Ectodermal cell (in vitro differentiated cells): ENCODE results near the gene ADAMTS15.

Source experiments
- H3K27ac ChIP-seq: 2 replicates; pipeline ENCODE4 v1.7.0; 2013; ENCODE audit warnings: mild to moderate bottlenecking, low read depth, low read length; ENCODE audit not compliant: insufficient read depth, poor library complexity, severe bottlenecking
- H3K27me3 ChIP-seq: 2 replicates; pipeline ENCODE4 v1.7.0; 2013; ENCODE audit warnings: mild to moderate bottlenecking, low read length; ENCODE audit not compliant: insufficient read depth, control insufficient read depth, poor library complexity, severe bottlenecking
- H3K36me3 ChIP-seq: one replicate; pipeline ENCODE4 v1.7.0; 2013; ENCODE audit warnings: low read length; ENCODE audit not compliant: control insufficient read depth, insufficient read depth
- H3K4me1 ChIP-seq: one replicate; pipeline ENCODE4 v1.7.0; 2013; ENCODE audit warnings: low read length; ENCODE audit not compliant: control insufficient read depth, insufficient read depth
- H3K4me3 ChIP-seq: 2 replicates; pipeline ENCODE4 v1.7.0; 2013; ENCODE audit warnings: low read depth, low read length, control low read depth; ENCODE audit not compliant: insufficient read depth
- H3K9me3 ChIP-seq: 2 replicates; pipeline ENCODE4 v1.7.0; 2013; ENCODE audit warnings: mild to moderate bottlenecking, low read length, moderate library complexity; ENCODE audit not compliant: control insufficient read depth
- WGBS, 2 experiments: methylation state at CpG; one replicate each; pipeline ENCODE4 v1.1.7; 2013; ENCODE audit warnings: missing lambda C conversion rate in 2 of 2; 5-methylcytosine and 5-hydroxymethylcytosine counted together

Gene ADAMTS15

DNA sequence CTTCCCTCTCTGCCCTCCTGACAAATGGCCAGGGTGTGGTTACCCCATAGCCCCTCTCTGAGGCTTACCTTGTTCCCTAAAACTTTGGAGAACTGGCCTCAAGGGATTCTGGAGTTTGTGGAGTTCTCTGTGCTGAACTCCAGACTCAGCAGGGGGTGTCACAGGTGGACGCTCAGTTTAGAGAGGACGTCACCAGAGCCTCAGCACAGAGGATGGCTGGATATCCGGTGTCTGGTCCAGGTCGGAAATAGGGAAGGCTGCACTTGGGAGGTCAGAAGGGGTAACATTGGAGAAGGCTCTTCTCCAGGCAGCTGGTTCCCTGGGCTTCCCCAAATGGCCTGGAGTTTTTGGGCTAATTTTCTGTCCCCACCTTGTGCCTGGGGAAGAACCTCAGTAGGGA is 64.2 kb downstream of the ADAMTS15 start:
- H3K36me3 ChIP-seq = no peaks in the 10 kb centered on the region
- no peaks in the 10 kb centered on the region for H3K9me3 ChIP-seq
- H3K4me3 ChIP-seq = no peak overlapping the region
- H3K27me3 ChIP-seq = no peaks in the 10 kb centered on the region
- 92 to 94% methylated on average over 4 of the region's 4 CpGs for WGBS, 2 experiments
- H3K4me1 ChIP-seq = peaks cover 15% of the 10 kb centered on the region
- H3K27ac ChIP-seq = no peak overlapping the region

DNA sequence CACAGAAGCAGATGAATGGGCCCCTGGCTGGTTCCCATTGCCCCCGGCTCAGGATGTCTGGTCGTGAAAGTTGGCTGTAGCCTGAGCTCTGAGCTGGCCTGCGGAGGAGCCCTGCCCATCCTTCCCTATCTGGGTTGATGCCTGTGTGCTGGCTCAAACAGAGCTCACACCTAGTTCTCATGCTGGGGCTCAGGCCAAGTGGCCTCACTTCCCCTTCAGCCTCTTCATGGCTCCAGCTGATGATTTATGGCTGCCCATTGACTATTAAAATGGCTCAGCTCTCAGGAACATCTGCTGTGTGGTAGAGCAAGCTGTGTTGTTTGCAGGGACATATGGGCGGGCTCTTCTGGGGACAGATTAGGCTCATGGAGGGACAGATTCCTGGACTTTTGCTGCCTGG is 64.7 kb downstream of the ADAMTS15 start:
- Histone ChIP-seq H3K36me3 (no peaks in the 10 kb centered on the region), H3K4me3 (no peak overlapping the region), H3K9me3 (no peaks in the 10 kb centered on the region), H3K27me3 (no peaks in the 10 kb centered on the region), H3K27ac (no peak overlapping the region), H3K4me1 (peaks cover 15% of the 10 kb centered on the region)
- 69 to 71% methylated on average over 4 of the region's 4 CpGs for WGBS, 2 experiments

DNA sequence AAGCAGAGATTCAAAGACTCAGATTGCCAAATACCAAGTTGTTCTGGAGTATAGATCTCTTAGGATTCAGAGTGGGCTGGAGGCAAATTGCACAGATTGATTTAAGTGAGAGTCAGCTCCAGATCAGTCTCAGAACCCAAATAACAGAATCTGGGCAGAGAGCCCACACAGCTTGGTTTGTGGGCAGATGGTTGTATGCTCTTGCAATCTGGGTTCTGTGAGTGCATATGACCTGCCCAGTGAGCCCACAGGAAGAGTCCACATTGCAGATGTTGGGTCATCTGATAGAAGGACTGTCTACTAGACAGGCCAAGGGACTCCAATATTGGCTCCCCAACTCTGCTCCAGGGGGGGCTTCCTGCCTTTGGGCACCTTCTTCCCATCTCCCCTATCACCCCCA is 65.9 kb downstream of the ADAMTS15 start:
- Histone ChIP-seq H3K9me3 (no peaks in the 10 kb centered on the region), H3K27ac (no peak overlapping the region), H3K36me3 (no peaks in the 10 kb centered on the region), H3K4me1 (peaks cover 6% of the 10 kb centered on the region), H3K27me3 (no peaks in the 10 kb centered on the region), H3K4me3 (no peak overlapping the region)

DNA sequence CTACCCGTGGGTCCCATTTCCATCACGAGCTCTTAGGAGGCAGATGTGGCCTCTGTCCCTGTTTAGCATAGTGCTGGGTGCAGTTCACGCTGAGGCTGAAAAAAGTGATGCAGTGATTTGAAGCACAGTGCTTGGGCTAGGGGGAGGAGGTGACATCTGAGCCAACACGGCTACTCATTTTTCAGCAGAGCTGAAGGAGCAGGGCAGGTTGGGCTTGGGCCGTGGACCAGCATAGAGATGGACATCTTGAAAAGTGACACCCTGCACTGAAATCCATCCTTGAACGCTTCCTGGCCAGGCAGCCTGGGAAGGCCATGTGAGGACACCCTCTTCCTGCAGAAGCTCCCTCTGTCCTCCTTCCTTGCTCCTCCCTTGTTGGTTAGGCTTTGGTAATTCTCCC is 66.4 kb downstream of the ADAMTS15 start:
- 91 to 96% methylated on average over 6 of the region's 6 CpGs for WGBS, 2 experiments
- H3K27me3 ChIP-seq = no peaks in the 10 kb centered on the region
- H3K9me3 ChIP-seq = no peaks in the 10 kb centered on the region
- H3K4me3 ChIP-seq = no peak overlapping the region
- peaks cover 6% of the 10 kb centered on the region for H3K4me1 ChIP-seq
- no peaks in the 10 kb centered on the region for H3K36me3 ChIP-seq
- no peak overlapping the region for H3K27ac ChIP-seq

DNA sequence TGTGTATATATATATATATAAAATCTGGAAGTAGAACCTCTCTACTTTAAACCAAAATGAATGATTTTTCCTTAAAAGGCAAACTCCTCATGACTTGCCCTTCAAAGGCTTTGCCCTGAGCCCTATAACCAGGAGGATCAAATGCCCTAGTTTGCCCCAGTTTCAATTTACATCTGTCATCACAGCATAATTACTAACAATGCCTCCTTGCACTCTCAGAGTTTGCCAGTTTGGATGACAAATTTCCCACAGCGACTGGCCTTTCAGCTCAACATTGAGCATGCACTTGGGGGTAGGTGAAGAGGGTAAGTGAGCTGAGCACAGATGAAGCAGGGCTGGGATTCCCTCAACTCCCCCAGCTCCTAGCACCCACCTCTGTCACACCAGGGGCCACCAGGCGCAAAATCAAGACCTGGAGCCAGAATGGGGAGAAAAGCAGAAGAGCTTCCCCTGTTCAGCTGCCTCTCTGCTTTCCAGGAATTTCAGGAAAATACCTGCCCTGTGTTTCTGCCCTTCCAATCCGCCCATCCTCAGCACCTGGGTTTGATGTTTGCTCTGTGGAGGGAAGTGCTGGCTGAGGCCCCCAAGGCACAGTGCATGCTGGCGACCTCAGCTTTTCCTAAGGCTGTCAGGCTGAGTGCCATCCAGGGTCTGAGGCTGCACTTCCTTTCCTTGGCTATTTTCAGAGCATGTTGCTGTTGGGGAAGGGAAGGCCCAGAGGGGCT is 67.5 kb downstream of the ADAMTS15 start:
- H3K9me3 ChIP-seq = no peaks in the 10 kb centered on the region
- no peak overlapping the region for H3K4me3 ChIP-seq
- peaks cover 6% of the 10 kb centered on the region for H3K4me1 ChIP-seq
- H3K27ac ChIP-seq = no peak overlapping the region
- H3K36me3 ChIP-seq = no peaks in the 10 kb centered on the region
- WGBS, 2 experiments = 79 to 92% methylated on average over 4 of the region's 4 CpGs
- H3K27me3 ChIP-seq = no peaks in the 10 kb centered on the region

DNA sequence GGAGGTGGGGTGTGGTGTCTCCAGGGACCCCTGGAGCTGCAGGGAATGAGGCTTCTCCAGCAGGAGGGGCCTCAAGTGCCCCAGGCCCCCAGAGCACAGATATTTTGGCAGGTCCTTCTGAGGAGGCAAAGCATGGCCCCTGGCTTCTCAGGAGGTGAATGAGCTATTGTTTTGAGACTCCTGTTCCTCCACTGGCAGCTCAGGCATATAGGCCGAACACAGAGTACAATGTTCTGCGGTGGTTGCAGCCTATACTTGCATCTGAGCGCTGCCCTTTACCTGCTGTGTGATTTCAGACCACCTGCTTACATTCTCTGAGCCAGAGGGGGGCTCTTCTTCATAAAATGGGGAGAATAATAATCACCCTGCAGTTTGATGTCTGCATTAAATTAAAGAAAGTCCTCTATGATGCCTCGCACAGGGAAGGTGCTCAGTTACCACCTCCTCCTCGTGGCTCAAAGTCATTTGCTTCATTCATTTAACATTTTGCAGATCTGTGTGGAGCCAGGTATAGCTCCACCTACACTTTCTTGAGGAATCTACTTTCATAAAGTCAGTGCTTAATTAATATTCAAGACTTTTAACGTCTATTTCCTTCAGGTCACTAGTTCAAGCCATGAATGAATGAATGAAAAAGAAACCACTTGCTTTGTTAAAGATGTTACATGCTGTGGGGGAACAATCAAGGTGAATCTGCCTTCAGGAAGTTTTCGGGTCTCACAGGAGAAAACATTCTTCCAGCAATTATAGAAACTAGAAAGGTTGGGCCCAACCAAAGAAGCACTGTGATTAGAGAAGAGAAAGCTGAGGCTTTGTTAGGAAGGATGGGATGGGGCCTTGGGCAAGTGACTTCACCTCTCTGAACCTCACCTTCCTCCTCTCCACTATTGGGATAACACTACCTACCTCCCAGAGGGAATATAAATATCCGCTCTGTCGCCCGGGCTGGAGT is 68.4 kb downstream of the ADAMTS15 start:
- Histone ChIP-seq H3K4me3 (no peak overlapping the region), H3K27me3 (no peaks in the 10 kb centered on the region), H3K36me3 (no peaks in the 10 kb centered on the region), H3K4me1 (peaks cover 7% of the 10 kb centered on the region), H3K27ac (no peak overlapping the region), H3K9me3 (no peaks in the 10 kb centered on the region)
- 82 to 88% methylated on average over 9 to 10 of the region's 10 CpGs for WGBS, 2 experiments

DNA sequence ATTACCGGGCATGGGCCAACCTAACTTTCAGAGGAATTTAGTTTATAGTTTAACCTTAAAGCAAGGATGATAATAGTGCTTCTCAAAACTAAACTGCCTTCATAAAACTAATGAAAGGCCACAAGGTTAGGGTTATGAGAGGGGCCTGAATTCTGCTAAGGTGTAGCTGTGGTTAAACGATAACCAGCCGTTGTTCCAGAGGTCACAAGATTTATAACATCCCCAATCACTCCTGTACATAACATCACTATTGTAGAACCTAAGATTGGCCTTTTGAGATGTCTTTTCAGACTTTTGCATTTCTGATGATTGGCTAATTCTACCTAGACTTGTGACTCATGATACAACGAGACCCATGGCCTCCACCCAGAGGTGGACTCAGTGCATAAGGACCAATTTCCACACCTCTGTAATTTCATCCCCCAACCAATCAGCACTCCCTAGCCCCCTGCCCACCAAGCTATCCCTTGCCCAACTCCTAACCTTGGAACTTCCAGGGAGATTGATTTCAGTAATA is 69.8 kb downstream of the ADAMTS15 start:
- Histone ChIP-seq H3K4me3 (no peak overlapping the region), H3K4me1 (peaks cover 10% of the 10 kb centered on the region), H3K27me3 (no peaks in the 10 kb centered on the region), H3K9me3 (no peaks in the 10 kb centered on the region), H3K27ac (no peak overlapping the region), H3K36me3 (no peaks in the 10 kb centered on the region)
- WGBS, 2 experiments = 87 to 88% methylated on average over 4 of the region's 4 CpGs

DNA sequence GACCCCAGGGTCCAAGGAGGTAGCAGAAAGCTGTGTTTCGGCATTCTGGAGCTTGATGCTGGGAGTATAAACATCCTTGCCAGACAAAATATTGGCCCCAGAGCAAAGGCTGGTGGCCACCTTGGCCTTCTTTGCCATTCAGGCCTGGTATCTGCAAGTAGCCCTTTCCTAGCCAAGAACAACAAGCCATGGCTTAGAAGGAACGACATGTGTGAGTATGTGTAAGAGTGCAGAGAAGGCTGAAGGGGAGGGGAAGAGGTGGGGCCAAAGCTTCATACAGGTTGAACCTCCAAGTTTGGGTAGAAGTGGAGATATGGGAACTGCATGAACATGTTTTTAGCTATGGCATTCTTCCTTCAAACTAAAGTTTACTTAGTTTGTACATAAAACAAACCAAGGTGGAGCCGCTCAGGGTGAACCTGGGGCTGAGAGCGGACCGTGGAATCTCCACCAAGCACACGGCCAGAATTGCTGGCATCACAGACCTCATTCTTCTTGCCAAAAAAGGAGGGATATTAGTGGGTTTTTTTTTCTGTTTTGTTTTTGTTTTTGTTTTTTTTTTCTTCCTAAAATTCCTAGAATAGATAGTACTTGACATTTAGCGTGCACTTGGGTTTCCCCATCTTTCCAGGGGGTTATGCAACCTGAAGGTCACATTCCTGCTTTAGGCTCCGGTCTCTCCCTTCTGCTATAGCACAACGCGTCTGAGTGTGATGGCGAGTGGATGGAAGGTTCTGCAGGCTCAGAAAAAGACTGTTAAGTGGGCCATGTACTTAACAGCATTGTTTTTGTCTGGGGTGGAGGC is 70.9 kb downstream of the ADAMTS15 start:
- Histone ChIP-seq H3K27me3 (no peaks in the 10 kb centered on the region), H3K36me3 (no peaks in the 10 kb centered on the region), H3K27ac (no peak overlapping the region), H3K4me3 (no peak overlapping the region), H3K4me1 (peaks cover 10% of the 10 kb centered on the region), H3K9me3 (no peaks in the 10 kb centered on the region)
- 95 to 98% methylated on average over 11 of the region's 11 CpGs for WGBS, 2 experiments

DNA sequence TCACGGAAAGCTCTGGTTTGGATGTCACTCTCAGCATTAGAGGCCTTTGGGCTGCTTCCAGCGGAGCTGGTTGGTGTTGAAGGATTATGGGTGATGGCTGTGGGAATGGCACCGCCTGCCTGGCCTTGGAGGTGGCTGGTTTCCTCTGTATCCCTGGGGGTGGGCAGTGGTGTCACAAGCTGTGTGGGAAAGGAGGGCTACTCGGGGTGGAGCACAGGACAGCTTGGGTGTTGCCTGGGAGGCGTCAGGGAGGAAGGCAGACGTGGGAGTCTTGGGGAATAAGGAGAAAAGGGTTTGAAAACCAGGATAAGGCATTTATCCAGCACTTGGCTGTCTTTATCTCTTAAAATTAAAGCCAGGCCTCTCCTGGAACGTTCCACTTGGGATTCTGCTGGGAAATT is 71.8 kb downstream of the ADAMTS15 start:
- Histone ChIP-seq H3K9me3 (no peaks in the 10 kb centered on the region), H3K4me3 (no peak overlapping the region), H3K27ac (no peak overlapping the region), H3K27me3 (no peaks in the 10 kb centered on the region), H3K36me3 (no peaks in the 10 kb centered on the region), H3K4me1 (peaks cover 10% of the 10 kb centered on the region)
- 90 to 93% methylated on average over 7 of the region's 7 CpGs for WGBS, 2 experiments
